IPS-15b (cell line): Measurements from ENCODE around the gene EEIG2.
"Not testable (repeated sequence)": the region's sequence is repeated elsewhere in the genome, so short reads cannot be mapped to it uniquely, and the experiment has no call there.

ENCODE experiments used
- H3K27me3 ChIP-seq: one replicate; pipeline ENCODE4 v1.6.1; 2013; ENCODE audit warnings: low read length; ENCODE audit not compliant: control insufficient read depth, insufficient read depth
- H3K36me3 ChIP-seq: one replicate; pipeline ENCODE4 v1.6.1; 2013; ENCODE audit warnings: low read length; ENCODE audit not compliant: control insufficient read depth, insufficient read depth
- H3K4me1 ChIP-seq: one replicate; pipeline ENCODE4 v1.6.1; 2013; ENCODE audit warnings: mild to moderate bottlenecking, low read length; ENCODE audit not compliant: control insufficient read depth, insufficient read depth
- H3K4me3 ChIP-seq: one replicate; pipeline ENCODE4 v1.5.1; 2013; ENCODE audit warnings: low read depth, low read length
- H3K9ac ChIP-seq: one replicate; pipeline ENCODE4 v1.6.1; 2013; ENCODE audit warnings: low read depth, mild to moderate bottlenecking, low read length
- H3K9me3 ChIP-seq: one replicate; pipeline ENCODE4 v1.6.1; 2013; ENCODE audit warnings: mild to moderate bottlenecking, low read length; ENCODE audit not compliant: control insufficient read depth, insufficient read depth

Gene EEIG2

GRCh38 chr1:108531444-108531843, 28.5 kb upstream of the EEIG2 start:
- H3K9me3 ChIP-seq: peaks cover 4% of the 10 kb centered on the region
- H3K4me1 ChIP-seq: peaks cover 5% of the 10 kb centered on the region

GRCh38 chr1:108532730-108533129, 27.2 kb upstream of the EEIG2 start:
- Histone ChIP-seq H3K4me1 (peaks cover 5% of the 10 kb centered on the region), H3K36me3 (no peaks in the 10 kb centered on the region), H3K27me3 (no peaks in the 10 kb centered on the region), H3K9ac (no peak overlapping the region), H3K9me3 (peaks cover 4% of the 10 kb centered on the region), H3K4me3 (no peak overlapping the region)

More at GRCh38 chr1:108531444-108531843, 28.5 kb upstream of the EEIG2 start:
- no peaks in the 10 kb centered on the region for H3K36me3 ChIP-seq
- no peak overlapping the region for H3K4me3 ChIP-seq
- H3K9ac ChIP-seq: no peak overlapping the region
- no peaks in the 10 kb centered on the region for H3K27me3 ChIP-seq

GRCh38 chr1:108533351-108534083, 26.4 kb upstream of the EEIG2 start:
- Histone ChIP-seq H3K27me3 (no peaks in the 10 kb centered on the region), H3K9me3 (peaks cover 4% of the 10 kb centered on the region), H3K9ac (no peak overlapping the region)

GRCh38 chr1:108534759-108535158, 25.1 kb upstream of the EEIG2 start:
- Histone ChIP-seq H3K27me3 (no peaks in the 10 kb centered on the region), H3K4me1 (peaks cover 7% of the 10 kb centered on the region)

More at GRCh38 chr1:108533351-108534083, 26.4 kb upstream of the EEIG2 start:
- no peak overlapping the region for H3K4me3 ChIP-seq
- peaks cover 5% of the 10 kb centered on the region for H3K4me1 ChIP-seq
- no peaks in the 10 kb centered on the region for H3K36me3 ChIP-seq

GRCh38 chr1:108535315-108535897, 24.5 kb upstream of the EEIG2 start:
- not testable (repeated sequence) for H3K9ac ChIP-seq, H3K4me3 ChIP-seq, H3K9me3 ChIP-seq, H3K27me3 ChIP-seq, H3K4me1 ChIP-seq, H3K36me3 ChIP-seq

More at GRCh38 chr1:108534759-108535158, 25.1 kb upstream of the EEIG2 start:
- Histone ChIP-seq H3K9me3 (peaks cover 4% of the 10 kb centered on the region), H3K4me3 (no peak overlapping the region), H3K9ac (no peak overlapping the region), H3K36me3 (no peaks in the 10 kb centered on the region)

- H3K4me1 ChIP-seq, H3K27me3 ChIP-seq, H3K36me3 ChIP-seq, H3K9ac ChIP-seq, H3K4me3 ChIP-seq, H3K9me3 ChIP-seq: not testable (repeated sequence)
These were observed 23.9 kb upstream of the EEIG2 start for GRCh38 chr1:108536021-108536420.

GRCh38 chr1:108536791-108537190, 23.1 kb upstream of the EEIG2 start:
- not testable (repeated sequence) for H3K27me3 ChIP-seq, H3K9ac ChIP-seq, H3K4me3 ChIP-seq, H3K9me3 ChIP-seq, H3K36me3 ChIP-seq
- peaks cover 14% of the 10 kb centered on the region for H3K4me1 ChIP-seq

- no peak overlapping the region for H3K4me3 ChIP-seq
- H3K9me3 ChIP-seq: peaks cover 4% of the 10 kb centered on the region
- no peak overlapping the region for H3K9ac ChIP-seq
- peaks cover 18% of the 10 kb centered on the region for H3K4me1 ChIP-seq
- H3K36me3 ChIP-seq: no peaks in the 10 kb centered on the region
- H3K27me3 ChIP-seq: no peaks in the 10 kb centered on the region
These were observed 21.9 kb upstream of the EEIG2 start for GRCh38 chr1:108537976-108538375.

GRCh38 chr1:108540977-108541376, 18.9 kb upstream of the EEIG2 start:
- Histone ChIP-seq H3K4me1 (peaks cover 14% of the 10 kb centered on the region), H3K36me3 (no peaks in the 10 kb centered on the region), H3K4me3 (no peak overlapping the region), H3K27me3 (no peaks in the 10 kb centered on the region), H3K9me3 (no peaks in the 10 kb centered on the region), H3K9ac (no peak overlapping the region)

GRCh38 chr1:108541861-108542260, 18.0 kb upstream of the EEIG2 start:
- Histone ChIP-seq H3K4me3 (no peak overlapping the region), H3K4me1 (peaks cover 14% of the 10 kb centered on the region), H3K36me3 (no peaks in the 10 kb centered on the region), H3K9ac (no peak overlapping the region), H3K9me3 (no peaks in the 10 kb centered on the region), H3K27me3 (no peaks in the 10 kb centered on the region)

GRCh38 chr1:108547493-108547892, 12.4 kb upstream of the EEIG2 start:
- H3K9ac ChIP-seq, H3K4me3 ChIP-seq, H3K27me3 ChIP-seq, H3K36me3 ChIP-seq, H3K9me3 ChIP-seq, H3K4me1 ChIP-seq: not testable (repeated sequence)

GRCh38 chr1:108551137-108551862, 8.6 kb upstream of the EEIG2 start:
- Histone ChIP-seq H3K27me3 (no peaks in the 10 kb centered on the region), H3K4me1 (no peaks in the 10 kb centered on the region), H3K9me3 (no peaks in the 10 kb centered on the region), H3K36me3 (no peaks in the 10 kb centered on the region), H3K4me3 (no peak overlapping the region), H3K9ac (no peak overlapping the region)
